ENCODE results near the gene KRTAP4-2.
"Not testable (repeated sequence)": the region's sequence is repeated elsewhere in the genome, so short reads cannot be mapped to it uniquely, and the experiment has no call there.

KRTAP4-2 gene

DNA sequence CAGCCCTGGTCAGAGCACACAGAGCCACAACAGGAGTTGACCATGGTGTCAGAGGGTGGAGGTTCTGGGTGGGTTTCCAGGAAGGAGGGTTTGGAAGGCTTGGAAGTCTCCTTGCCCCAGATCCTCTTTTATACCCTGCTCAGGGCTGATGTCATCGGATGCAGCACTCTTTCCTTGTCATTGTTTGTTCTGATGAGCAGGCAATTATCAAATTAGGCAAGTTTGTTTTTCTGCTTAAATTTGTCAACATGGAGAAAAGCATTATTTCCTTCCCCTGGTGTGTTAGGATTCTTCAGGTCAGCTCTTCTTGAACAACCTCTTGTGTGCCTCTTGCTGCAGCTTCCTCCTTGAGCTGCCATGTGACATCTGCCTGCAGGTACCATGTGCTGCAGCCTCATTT lies 17.4 kb downstream of the KRTAP4-2 start, which contains the start of gene KRTAP4-4:
TSS of gene KRTAP4-4 (minus strand) at position 101 of the 400 bp plus-strand sequence. CDS start at position 44, 57 bp downstream.
- no peak for DNase-seq

DNA sequence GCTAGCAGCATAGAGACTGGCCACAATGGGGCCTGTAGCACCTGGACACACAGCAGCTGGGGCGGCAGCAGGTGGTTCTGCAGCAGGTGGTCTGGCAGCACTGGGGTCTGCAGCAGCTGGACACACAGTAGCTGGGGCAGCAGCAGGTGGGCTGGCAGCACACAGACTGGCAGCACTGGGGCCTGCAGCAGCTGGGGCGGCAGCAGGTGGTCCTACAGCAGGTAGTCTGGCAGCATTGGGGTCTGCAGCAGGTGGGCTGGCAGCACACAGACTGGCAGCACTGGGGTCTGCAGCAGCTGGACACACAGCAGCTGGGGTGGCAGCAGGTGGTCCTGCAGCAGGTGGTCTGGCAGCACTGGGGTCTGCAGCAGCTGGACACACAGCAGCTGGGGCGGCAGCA lies 17.8 kb downstream of the KRTAP4-2 start:
- not testable (repeated sequence) for DNase-seq

GRCh38 chr17:41153856-41154255 lies 24.2 kb downstream of the KRTAP4-2 start:
- no peak for DNase-seq

- no peak for DNase-seq
These were observed 26.5 kb downstream of the KRTAP4-2 start for GRCh38 chr17:41151525-41151924.

GRCh38 chr17:41150026-41150425 lies 28.0 kb downstream of the KRTAP4-2 start:
- DNase-seq, result no peak

DNA sequence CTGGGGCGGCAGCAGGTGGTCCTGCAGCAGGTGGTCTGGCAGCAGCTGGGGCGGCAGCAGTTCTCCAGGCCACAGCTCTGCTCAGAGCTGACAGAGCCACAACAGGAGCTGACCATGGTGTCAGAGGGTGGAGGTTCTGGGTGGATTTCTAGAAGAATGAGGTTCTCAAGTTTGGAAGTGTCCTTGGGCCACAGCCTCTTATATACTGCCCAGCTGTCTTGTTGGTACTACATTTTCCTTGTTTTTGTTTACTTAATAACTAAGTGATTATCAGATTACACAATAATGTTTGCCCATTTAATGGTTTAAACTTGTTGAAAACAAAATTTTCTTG lies 28.4 kb downstream of the KRTAP4-2 start, which contains the start of gene KRTAP4-5:
TSS of gene KRTAP4-5 (minus strand) at position 174 of the 334 bp plus-strand sequence. CDS start at position 116, 58 bp downstream.
- no peak for DNase-seq

- not testable (repeated sequence) for DNase-seq
These were observed 28.9 kb downstream of the KRTAP4-2 start for GRCh38 chr17:41148971-41149651.

DNA sequence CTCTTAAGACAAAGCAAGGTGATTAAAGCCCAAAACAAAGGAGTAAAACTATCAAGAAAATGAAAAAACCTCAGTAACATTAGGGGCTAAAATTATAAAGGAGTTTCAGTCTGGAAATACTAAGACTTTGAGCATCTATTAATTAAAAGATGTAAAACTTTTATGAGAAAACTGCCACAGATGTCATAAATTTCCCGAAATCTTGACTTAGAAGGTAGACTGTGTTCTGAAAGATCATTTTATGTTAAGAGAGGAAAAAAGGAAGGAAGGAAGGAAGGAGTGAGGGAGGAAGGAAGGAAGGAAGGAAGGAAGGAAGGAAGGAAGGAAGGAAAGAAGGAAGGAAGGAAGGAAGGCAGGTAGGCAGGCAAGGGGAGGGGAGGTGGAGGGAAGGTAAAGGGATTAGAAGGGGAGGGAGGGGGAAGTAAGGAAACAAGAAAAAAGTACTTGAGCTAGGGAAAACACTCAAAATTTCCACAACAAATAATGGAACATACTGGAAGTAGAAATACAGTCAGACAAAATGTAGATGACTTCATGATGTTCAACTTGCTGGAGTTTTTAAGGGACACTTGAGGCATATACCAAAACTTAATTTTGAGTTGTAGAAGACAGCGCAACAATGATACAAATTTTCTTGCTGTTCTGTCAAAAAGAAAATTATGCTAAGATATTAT lies 30.4 kb downstream of the KRTAP4-2 start:
- DNase-seq, result no peak

GRCh38 chr17:41145261-41145660 lies 32.8 kb downstream of the KRTAP4-2 start:
- no peak for DNase-seq

DNA sequence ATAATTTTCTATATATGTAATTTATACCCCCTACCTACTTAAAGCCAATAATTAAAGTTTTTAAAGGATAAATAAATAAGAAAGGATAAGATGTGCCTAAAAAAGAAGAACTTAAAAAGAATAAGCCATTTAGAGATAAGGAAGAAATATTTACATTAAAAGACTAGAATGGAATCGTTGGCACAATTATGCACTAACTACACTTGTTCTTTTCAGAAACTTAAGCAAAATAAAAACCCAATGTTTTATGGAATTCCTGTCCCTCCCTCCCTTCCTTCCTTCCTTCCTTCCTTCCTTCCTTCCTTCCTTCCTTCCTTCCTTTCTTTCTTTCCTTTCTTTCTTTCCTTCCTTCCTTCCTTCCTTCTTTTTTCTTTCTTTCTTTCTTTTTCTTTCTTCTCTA lies 33.2 kb downstream of the KRTAP4-2 start:
- DNase-seq, result no peak

DNA sequence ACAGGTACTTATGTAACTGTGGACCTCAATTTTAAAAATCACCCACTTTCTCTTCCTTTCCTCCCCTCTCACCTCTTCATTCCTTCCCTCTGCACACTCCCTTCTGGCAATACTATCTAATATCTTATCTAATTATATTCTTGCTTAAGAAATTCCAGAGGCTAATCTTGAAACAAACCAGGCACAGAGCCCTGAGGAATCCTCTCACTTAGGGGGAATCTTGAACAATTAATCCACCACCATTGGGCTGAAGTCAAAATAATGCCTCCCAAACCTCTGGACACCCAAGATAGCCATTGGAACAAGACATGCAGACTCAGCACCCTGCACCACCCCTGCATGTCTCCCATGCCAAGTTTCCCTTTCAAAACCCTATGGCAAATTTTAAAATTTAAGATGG lies 36.7 kb downstream of the KRTAP4-2 start:
- DNase-seq, result no peak

GRCh38 chr17:41140360-41141131 lies 37.5 kb downstream of the KRTAP4-2 start, which contains the start of gene KRTAP4-6:
KRTAP4-6 (minus strand) TSS chr17:41140544; CDS start chr17:41140487, 57 bp downstream.
- DNase-seq, result no peak

GRCh38 chr17:41139865-41140264 lies 38.2 kb downstream of the KRTAP4-2 start:
- DNase-seq, result not testable (repeated sequence)

- DNase-seq, result no peak
These were observed 43.9 kb downstream of the KRTAP4-2 start for GRCh38 chr17:41133880-41134735.

GRCh38 chr17:41131979-41132378 lies 46.0 kb downstream of the KRTAP4-2 start:
- DNase-seq, result no peak
